Right ventricle myocardium inferior (tissue), 1 donor: Measurements from ENCODE around the gene KLHL22. TPM values are rescaled to one million over a fixed set of nuclear protein-coding genes. Genes with fewer than 3 reads are reported as not detected.
"Not testable (repeated sequence)": the region's sequence is repeated elsewhere in the genome, so short reads cannot be mapped to it uniquely, and the experiment has no call there.

Experiments
- ATAC-seq: fragments of 200-7000 bp; cut with Tn5 transposase; one replicate; pipeline ENCODE4 v1.9.1; 2020; ENCODE audit warnings: mild to moderate bottlenecking, moderate library complexity
- DNase-seq: peaks from one replicate; pipeline ENCODE4 v3.0.0; 2021; ENCODE audit errors: missing footprints
- intact Hi-C: fragments of 100-400 bp; cut with DNase I; formaldehyde crosslinking; loops from one replicate; pipeline ENCODE4 v1.11.0; 2022
- total RNA-seq: library from RNA; stranded (reverse); fragmentation: NEBNext Ultra II Directional; extraction: Animal tissue kit (Norgen Biotek cat#: 25700); gene quantifications from one replicate; pipeline ENCODE4 v1.2.1, GENCODE V29; 2021
- donor health status: DM: no; HTN: yes; CAD: no; lungs with severe emphysema.

KLHL22 gene
- total RNA-seq, 1 donor from 2014 or later: 12.4 TPM

DNA sequence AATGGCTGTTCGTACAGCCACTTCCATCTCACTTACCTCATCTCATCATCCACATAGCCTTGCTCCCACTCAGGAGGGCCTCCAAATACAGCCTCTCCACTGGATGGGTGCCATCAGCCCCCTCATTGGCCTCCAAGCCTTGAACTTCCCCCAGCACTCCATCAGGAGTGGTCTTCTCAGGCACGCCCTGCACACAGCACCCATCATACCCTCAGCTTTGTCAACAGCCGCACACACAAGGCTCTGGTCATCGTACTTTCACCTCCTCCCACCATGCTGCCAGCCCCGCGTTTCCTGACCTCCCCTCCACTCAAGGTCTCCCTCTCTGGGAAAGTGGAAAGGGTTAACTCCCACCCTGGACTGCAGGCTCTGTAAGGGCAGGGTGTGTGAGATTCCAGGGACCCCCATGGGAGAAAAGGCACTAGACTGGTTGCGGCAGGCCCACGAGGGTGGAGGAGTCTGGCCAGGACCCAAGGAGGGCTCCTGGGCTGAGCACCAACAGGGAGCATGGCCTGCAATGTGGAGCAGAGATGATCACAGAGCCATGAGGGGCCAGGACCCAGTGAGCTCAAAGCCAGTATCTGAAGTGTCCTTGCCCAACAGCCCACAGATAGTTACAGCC, 37.0 kb downstream of the KLHL22 start:
- ATAC-seq: no peak
- intact Hi-C loops: loop anchor here (5.0 to 10.0 kb wide), 2 partner anchors 39 to 64 kb away; partner anchors contain the start of genes KLHL22 and ZNF74
- DNase-seq: peak; percentile 11

DNA sequence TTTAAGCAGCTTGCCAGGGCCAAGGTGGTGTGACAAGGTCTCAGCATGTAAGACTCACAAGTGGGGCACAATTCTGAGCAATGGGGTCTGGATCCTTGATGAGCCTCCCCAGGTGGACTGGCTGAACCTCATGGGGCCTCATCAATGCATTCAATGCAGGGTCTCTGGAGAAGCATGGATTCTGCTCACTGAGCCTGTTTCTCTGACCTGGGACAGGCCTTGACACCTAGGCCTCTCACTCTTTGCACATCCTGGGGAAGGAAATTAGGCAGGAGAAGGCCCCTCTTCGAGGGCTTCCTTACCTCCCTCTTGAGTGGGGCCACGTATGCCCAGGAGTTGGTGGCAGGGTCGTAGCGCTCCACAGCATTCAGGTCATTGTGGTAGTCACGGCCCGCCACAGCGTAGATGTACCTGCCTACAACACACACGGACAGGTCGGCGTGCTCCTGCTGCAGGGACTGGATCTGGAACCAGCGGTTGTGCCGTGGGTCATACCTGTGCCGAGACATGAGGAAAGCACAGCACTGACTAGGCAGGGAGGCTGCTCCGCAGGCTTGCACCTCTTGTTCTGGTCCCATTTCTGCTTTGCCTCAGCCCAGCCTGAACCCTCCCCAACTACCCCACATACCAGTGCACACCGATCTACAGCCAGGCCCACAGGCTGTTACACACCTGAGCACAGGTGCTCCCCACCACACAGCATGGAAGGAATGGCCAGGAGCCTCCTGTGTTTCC, 37.9 kb downstream of the KLHL22 start:
- DNase-seq (peak; percentile 23), ATAC-seq (no peak)
- intact Hi-C loops: loop anchor here (5.0 to 10.0 kb wide), 2 partner anchors 40 to 63 kb away; partner anchors contain the start of genes KLHL22 and ZNF74

DNA sequence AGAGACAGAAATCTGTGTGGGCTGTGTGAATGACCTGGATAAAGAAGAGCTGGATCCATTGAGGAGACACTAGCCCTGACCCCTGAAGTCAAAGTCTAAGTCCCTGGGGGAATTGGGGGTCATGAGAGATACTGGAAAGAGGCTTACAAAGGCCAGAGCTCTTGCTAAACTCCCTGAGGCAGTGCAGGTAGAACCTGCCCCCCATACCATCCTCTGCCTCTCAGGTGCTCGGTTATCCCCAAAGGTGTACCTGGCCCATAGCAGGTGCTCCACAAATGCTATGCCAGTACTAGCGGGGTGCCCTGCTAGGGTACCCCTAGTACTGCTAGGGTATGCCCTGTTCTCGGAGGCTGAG, 38.9 kb downstream of the KLHL22 start:
- no peak for DNase-seq
- no peak for ATAC-seq
- intact Hi-C loops: loop anchor here (1.0 to 10.0 kb wide), 3 partner anchors 38 to 62 kb away; partner anchors contain the start of genes KLHL22 and ZNF74

DNA sequence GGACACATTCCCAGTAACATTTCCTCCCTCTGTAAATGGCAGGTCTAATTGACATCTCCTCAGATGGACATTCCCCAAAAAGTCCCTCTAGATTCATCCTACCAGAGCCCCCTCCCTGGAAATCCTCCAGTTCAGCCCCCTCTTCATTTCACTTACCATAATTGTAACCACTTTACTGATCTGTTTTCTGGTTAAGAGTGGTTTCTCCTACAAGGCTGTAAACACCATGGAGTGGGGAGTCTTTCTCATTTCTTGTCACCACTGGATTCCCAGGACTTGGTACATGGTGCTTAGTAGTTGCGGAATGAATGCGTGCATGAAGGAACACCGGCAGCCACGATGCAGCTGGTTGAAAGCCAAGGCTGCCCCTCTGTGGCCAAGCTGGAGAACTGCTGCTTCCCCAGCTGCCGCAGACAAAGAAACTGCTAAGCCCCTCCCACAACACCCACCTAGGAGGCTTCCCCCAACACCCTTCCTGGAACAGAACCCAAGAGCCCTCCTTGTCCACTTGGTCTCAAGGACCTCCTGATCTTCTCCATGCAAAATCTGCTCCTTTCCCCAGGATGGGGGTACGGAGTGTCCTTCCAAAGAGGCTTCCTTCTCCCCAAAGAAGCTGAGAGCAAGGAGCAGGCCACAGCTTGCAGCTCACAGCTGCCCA, 39.4 kb downstream of the KLHL22 start:
- intact Hi-C loops: loop anchor here (1.0 to 10.0 kb wide), 3 partner anchors 38 to 61 kb away; partner anchors contain the start of genes KLHL22 and ZNF74
- DNase-seq (peak; percentile 85), ATAC-seq (peak; percentile 82)

DNA sequence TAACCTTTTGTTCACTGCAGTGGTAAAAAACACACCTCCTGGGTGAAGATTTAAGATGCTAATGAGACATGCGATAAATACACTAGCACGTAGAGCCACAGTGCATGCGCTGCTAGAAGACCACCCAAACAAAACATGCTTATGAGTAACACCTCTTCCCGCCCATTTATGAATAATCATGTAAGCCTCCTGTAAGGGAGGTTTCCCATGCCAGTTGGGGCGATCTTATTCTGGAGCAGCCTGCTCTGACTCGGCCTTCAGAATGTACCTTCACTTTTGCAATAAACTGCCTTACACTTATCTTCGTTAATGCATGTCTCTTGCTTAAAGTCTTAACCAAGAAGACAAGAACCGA, 39.9 kb downstream of the KLHL22 start:
- ATAC-seq (no peak), DNase-seq (peak; percentile 11)
- intact Hi-C loops: loop anchor here (1.0 to 10.0 kb wide), 3 partner anchors 37 to 61 kb away; partner anchors contain the start of genes KLHL22 and ZNF74

DNA sequence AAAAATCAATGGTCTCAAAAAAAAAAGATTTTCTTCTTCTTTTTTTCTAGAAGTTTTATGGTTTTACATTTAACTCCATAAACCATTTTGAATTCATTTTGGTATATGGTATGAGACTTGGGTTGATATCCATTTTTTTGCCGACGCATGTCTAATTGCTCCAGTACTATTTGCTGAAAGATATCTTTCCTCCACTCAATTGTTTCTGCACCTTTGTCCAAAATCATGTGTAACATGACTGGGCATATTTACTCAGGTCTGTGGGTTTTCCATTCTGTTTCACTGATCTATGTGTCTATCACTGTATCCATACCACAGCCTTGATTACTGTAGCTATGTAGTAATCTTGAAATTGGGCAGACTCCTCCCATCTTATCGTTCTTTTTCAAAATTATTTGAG, 42.4 kb downstream of the KLHL22 start:
- DNase-seq (no peak), ATAC-seq (no peak)
- intact Hi-C loops: loop anchor here (10.0 kb wide), 1 partner anchor 58 kb away; the partner anchor contains the start of gene ZNF74

DNA sequence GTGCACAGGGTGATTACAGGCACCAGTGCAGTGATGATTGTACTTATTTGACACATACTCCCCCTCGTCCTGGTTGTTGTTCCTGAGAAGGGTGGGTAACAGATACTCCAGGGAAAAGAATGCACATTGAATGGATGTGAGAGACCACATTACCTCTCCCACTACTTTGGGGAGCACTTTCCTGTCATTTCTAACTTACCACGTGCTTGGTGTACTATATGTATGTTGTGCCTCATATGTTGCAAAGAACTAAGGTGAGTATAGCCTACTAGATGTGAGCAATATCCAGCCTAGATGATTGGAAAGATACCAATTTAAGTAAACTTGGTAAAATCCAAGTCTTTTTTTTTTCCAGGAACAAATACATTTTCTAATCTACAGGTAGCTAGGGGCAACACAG, 43.7 kb downstream of the KLHL22 start:
- ATAC-seq (no peak), DNase-seq (no peak)
- intact Hi-C loops: loop anchor here (10.0 kb wide), 1 partner anchor 57 kb away; the partner anchor contains the start of gene ZNF74

DNA sequence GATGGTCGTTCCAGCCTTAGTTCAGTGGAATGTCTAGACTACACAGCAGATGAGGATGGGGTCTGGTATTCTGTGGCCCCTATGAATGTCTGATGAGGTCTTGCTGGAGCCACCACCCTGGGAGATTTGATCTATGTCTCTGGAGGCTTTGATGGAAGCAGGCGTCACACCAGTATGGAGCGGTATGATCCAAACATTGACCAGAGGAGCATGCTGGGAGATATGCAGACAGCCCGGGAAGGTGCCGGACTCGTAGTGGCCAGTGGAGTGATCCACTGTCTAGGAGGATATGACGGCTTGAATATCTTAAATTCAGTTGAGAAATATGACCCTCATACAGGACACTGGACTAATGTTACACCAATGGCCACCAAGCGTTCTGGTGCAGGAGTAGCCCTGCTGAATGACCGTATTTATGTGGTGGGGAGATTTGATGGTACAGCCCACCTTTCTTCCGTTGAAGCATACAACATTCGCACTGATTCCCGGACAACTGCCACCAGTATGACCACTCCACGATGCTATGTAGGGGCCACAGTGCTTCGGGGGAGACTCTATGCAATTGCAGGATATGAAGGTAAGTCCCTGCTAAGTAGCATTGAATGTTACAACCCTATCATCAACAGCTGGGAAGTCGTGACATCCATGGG, 44.3 kb downstream of the KLHL22 start:
- intact Hi-C loops: loop anchor here (10.0 kb wide), 1 partner anchor 56 kb away; the partner anchor contains the start of gene ZNF74
- ATAC-seq: not testable (repeated sequence)
- peak; percentile 9 for DNase-seq

DNA sequence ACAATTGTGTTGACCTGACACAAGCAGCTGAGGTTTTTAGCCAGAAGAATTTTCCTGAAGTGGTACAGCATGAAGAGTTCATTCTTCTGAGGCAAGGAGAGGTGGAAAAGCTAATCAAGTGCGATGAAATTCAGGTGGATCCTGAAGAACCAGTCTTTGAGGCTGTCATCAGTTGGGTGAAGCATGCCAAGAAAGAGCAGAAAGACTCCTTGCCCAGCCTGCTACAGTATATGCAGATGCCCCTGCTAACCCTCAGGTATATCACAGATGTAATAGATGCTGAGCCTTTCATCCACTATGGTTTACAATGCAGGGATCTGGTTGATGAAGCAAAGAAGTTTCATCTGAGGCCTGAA, 45.1 kb downstream of the KLHL22 start:
- no peak for ATAC-seq
- intact Hi-C loops: loop anchor here (10.0 kb wide), 1 partner anchor 56 kb away; the partner anchor contains the start of gene ZNF74
- DNase-seq: no peak

DNA sequence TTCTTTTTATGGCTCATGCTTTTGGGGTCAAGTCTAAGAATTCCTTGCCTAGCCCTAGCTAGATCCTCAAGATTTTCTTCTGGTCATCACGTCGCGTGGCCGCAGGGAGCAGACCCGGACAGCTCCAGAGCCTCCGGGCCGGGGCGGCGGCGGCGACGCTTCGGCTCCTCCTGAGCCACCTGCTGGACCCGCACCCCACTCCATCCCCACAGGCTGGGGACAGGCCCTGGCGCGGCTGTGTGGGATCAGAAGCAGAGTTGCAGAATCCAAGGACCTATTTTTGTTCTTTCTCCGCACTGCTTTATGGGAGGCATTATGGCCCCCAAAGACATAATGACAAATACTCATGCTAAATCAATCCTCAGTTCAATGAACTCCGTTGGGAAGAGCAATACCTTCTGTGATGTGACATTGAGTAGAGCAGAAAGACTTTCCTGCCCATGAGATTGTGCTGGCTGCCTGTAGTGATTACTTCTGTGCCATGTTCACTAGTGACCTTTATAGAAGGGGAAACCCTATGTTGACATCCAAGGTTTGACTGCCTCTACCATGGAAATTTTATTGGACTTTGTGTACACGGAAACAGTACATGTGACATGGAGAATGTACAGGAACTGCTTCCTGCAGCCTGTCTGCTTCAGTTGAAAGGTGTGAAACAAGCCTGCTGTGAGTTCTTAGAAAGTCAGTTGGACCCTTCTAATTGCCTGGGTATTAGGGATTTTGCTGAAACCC, 45.6 kb downstream of the KLHL22 start:
- ATAC-seq (no peak), DNase-seq (peak; percentile 26)
- intact Hi-C loops: loop anchor here (10.0 kb wide), 1 partner anchor 55 kb away; the partner anchor contains the start of gene ZNF74

DNA sequence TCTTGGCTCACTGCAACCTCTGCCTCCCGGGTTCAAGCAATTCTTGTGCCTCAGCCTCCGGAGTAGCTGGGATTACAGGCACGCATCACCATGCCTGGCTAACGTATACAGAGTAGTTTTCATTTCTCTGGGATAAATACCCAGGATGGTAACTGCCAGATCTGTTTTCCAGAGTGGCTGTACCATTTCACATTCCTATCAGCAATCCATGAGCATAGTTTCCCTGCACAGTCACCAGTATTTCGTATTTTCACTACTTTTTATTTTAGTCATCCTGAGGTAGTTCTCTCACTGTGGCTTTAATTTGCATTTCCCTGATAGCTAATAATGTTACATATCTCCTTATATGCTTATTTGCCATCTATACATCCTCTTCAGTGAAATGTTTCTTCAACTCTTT, 47.0 kb downstream of the KLHL22 start:
- ATAC-seq (no peak), DNase-seq (no peak)
- intact Hi-C loops: no loop called here

DNA sequence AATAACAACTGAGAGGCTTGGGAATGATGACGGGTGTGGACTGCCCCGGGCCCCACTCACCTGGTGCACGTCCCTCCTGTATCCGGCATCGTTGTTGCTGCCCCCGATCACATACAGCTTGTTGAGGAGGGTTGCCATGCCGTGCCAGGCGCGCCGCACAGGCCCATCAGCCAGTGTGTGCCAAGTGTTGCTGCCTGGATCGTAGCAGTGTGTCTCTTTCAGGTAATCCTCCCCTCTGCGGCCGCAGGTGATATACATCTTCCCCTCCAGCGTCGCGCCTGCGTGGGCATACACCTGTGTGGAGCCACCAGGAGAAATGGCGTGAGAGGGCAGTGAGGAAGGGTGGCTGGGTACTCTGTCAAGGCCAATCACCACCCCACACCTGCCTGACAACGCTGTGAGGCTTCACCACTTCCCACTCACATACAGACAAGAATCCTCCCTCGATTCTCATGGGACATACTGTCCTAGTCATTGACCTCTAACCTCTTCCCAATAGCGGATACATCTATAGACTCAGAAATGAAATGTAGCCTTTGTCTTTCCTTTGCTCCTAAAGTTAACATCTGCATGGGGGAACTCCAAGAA, 49.1 kb downstream of the KLHL22 start:
- no peak for ATAC-seq
- intact Hi-C loops: no loop called here
- DNase-seq: peak; percentile 50

DNA sequence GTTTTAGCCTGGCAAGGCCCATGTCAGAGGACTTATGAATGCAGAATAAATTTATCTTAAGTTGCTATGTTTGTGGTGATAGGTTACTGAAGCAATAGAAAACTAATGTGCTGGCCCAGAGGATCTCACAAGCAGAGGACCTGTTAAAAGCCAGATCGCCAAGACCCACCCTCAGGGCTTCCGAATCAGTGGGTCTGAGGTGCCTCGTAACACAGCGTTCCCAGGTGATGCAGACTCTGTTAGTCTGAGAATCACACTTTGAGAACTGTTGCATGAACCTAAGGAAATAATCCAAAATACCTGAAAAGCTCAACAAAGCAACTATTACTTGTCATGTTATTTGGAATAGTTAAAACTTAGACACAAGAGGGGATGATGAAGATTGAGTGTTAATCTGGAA, 51.3 kb downstream of the KLHL22 start:
- ATAC-seq (no peak), DNase-seq (no peak)
- intact Hi-C loops: no loop called here

DNA sequence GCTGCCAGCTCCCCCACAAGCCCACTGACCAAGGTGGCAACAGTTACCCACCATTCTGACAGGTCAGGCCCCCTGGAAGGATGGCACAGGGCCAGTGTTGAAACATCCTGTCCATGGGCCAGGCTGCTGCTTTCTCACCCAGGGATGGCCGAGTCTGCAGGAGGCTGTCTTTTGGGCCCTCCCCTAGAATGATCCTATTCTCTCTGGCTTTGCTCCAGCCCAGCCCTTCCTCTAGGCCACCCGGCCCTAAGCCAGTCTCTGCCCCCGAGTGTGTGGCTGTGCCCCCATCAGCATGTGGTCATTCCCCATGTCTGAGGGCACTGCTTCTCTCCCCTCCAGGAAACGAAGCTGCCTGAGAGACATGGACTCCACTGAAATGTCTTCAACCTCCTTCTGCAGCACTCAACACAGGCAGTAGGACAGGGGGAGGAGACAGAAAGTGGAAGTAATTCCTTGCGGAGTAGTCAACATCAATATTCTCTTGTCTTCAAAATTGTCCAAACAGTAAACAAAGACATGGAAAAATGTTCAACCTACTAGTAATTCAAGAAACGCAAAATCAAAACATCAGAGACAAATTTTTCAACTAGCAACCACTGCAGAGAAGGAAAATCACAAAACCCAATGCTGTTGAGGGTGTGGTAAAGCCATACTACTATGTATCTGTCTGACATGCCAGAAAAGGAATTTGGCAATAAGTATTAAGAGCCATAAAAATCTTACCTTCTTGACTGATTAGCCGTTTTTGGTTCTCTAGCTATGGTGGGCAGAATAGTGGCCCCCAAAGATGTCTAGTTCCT, 52.9 kb downstream of the KLHL22 start:
- DNase-seq (no peak), ATAC-seq (no peak)
- intact Hi-C loops: no loop called here

DNA sequence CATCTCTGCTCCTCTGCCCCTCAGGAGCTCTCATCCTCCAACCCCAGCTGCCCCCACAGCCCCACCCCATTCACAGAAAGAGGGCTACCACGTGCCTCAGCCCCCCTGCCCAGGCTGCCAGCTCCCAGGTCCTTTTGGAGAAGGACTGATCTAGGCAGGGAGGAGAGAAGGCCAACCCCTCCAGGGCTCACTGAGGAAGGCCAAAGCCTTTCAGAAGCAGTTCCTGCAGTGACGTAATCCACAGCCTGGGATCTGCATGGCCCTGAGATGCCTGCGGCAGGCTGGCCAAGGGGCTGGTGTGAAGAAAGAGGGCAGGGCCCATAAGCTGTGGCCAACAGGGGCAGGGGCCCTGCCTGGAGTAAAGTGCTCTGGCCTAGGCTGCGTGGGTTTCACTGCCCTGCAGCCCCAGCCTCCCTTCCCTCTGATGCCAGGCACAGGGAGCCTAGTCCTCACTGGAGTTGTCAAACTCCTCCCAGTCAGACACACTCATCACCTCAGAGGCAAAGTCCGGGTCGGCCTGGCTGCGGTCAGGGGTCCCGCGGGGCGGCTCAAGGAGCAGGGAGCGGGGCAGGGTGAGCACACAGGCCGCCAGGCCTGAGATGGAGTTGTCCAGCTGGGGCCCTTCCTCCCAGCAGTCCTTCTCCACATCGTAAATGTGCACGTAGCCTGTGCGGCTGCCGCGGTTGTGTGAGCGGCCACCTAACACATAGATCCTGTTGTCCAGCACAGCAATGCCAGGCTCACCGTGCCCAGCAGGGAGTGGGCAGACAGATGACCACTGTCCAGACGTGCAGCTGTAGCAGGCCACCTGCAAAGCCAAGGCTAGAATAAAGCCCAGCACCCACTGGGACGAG, 53.7 kb downstream of the KLHL22 start:
- peak; percentile 62 for DNase-seq
- peak; percentile 40 for ATAC-seq

More for the DNA sequence above, 53.7 kb downstream of the KLHL22 start:
- intact Hi-C loops: no loop called here
